Neutrophil (primary cell): ENCODE measurements around the gene CSAD.
A peak's percentile ranks its signal among the peaks of the same experiment; 100 is the strongest.

Experiments used
- H3K27ac ChIP-seq: fragments of 200-600 bp; sonication (generic); 2 replicates; pipeline ENCODE4 v1.5.1; 2016; ENCODE audit warnings: mild to moderate bottlenecking, moderate library complexity
- H3K27me3 ChIP-seq: fragments of 200-600 bp; sonication (generic); 2 replicates; pipeline ENCODE4 v1.6.0; 2016; ENCODE audit warnings: mild to moderate bottlenecking
- H3K36me3 ChIP-seq: fragments of 200-600 bp; sonication (generic); 2 replicates; pipeline ENCODE4 v1.5.1; 2017
- H3K4me1 ChIP-seq, 2 experiments: fragments of 200-600 bp in 1 of 2; sonication (generic) in 1 of 2; 1 replicate in 1 of 2; 2 replicates in 1 of 2; pipeline versions ENCODE4 v1.5.1 to v1.6.1; 2013 to 2016; ENCODE audit warnings: low read depth in 1 of 2, low read length in 1 of 2, mild to moderate bottlenecking in 1 of 2, moderate library complexity in 1 of 2; ENCODE audit not compliant: control insufficient read depth in 1 of 2, insufficient read depth in 1 of 2
- H3K4me3 ChIP-seq, 2 experiments: fragments of 200-600 bp in 1 of 2; sonication (generic) in 1 of 2; 1 replicate in 1 of 2; 2 replicates in 1 of 2; pipeline ENCODE4 v1.5.1; 2013 to 2016; ENCODE audit warnings: low read depth in 1 of 2, low read length in 1 of 2, mild to moderate bottlenecking in 1 of 2, moderate library complexity in 1 of 2
- H3K9me3 ChIP-seq: fragments of 200-600 bp; sonication (generic); 2 replicates; pipeline ENCODE4 v1.5.1; 2016
- TF ChIP-seq, protein P1 (sequence below): fragments of 200-600 bp; sonication (generic); IDR thresholded peaks from 2 replicates; pipeline ENCODE4 v1.5.1; 2016; ENCODE audit warnings: antibody characterized with exemption

CSAD gene

DNA sequence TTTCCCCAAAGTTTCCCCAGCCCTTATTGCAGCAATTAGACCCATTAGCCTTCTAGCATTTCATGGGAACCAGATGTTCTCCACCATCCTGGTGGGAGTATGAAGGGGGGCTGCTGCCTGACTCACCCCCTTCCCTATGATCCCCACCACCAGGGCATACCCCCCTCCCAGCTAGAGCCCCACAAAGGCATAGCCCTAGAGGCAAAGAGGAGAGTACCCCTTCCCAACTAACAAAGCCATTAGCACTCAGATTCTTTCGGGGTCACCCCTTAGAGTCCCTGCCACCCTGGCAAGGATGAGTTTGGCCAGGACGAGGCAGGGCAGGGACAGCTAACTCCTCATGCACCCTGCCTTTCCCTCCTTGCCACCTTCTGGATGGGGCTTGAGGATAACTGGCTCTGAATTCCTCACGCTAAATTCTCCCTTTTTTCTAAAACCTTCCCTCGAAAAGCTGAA lies 42.1 kb upstream of the CSAD start:
- Histone ChIP-seq H3K4me1 (peaks cover 18 to 35% of the 10 kb centered on the region in 2 experiments), H3K27ac (no peak overlapping the region), H3K27me3 (peaks cover 89% of the 10 kb centered on the region), H3K36me3 (no peaks in the 10 kb centered on the region), H3K9me3 (no peaks in the 10 kb centered on the region), H3K4me3 (no peak overlapping the region)
- TF ChIP-seq, protein P1, sequence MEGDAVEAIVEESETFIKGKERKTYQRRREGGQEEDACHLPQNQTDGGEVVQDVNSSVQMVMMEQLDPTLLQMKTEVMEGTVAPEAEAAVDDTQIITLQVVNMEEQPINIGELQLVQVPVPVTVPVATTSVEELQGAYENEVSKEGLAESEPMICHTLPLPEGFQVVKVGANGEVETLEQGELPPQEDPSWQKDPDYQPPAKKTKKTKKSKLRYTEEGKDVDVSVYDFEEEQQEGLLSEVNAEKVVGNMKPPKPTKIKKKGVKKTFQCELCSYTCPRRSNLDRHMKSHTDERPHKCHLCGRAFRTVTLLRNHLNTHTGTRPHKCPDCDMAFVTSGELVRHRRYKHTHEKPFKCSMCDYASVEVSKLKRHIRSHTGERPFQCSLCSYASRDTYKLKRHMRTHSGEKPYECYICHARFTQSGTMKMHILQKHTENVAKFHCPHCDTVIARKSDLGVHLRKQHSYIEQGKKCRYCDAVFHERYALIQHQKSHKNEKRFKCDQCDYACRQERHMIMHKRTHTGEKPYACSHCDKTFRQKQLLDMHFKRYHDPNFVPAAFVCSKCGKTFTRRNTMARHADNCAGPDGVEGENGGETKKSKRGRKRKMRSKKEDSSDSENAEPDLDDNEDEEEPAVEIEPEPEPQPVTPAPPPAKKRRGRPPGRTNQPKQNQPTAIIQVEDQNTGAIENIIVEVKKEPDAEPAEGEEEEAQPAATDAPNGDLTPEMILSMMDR: no peak

DNA sequence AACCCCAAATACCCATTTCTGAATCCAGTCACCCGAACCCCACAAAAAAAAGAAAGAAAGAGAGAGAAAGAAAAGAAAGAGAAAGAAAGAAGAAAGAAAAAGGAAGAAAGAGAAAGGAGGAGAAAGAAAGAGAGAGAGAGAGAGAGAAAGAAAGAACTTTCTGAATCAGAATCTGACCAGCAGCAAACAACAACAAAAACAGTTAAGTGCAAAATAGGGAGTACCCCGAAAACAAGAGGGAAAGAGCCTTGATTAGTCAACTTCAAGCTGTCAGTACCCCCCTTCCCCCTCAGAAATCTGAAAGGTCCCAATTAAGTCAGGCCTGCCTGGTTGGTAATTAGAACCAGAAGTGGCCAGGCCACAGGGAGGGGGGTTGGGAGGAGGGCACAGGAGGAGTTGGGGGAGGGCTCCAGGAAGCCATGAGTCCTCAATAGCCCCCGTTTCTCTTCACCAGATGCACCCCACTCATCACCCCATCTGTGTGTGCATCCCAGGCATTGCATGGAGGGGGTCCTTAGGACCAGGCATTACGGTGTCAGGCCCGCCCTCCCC lies 41.5 kb upstream of the CSAD start:
- TF ChIP-seq, protein P1: no peak
- Histone ChIP-seq H3K36me3 (no peaks in the 10 kb centered on the region), H3K27ac (no peak overlapping the region), H3K9me3 (no peaks in the 10 kb centered on the region), H3K27me3 (peaks cover 90% of the 10 kb centered on the region), H3K4me1 (peaks cover 24 to 41% of the 10 kb centered on the region in 2 experiments), H3K4me3 (peak overlapping the region; percentile 72 to 93)

DNA sequence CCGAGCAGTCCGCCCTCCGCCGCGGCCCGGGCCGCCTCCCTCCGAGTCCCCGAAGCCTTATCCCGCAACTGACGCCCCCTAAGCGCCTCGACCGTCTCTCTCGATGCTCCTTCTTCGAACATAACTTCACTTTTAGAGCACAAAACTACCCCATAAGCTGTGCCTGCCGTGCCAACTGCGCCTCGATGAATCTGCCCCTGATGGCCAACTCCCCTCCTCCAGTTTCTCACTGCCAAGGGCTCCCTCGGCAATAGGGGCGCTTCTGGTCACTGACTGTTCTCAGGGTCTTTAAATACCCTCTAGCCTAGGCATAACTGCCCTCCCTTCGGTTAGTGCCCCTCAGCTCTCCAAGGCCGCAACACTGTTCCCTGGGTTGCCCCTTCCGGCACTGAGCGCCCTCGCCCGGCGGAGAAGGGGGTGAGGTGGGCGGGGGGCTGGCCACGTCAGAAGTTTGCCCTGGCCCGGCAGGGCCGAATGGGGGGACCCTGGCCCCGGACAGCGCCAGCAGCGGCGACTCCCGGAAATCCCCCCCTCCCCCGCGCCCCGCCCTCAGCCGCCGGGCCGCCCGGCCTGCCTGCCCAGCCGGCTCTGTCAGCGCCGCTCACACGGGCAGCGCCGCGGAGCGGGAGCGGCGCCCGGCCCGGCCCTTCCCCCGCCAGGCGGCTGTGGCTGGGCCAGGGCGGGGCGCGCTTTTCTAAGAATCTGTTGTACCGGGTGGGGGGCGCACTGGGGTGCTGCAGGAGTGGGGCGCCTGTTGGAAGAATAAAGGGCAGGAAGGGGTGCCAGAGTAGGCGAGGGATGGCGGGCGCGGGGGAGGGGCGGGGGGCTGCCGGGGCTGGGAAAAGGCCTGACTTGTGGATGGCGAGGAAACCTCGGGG lies 40.7 kb upstream of the CSAD start:
- TF ChIP-seq, protein P1: peak; percentile 19
- H3K27me3 ChIP-seq: peaks cover 87% of the 10 kb centered on the region
- peaks cover 27 to 49% of the 10 kb centered on the region in 2 experiments for H3K4me1 ChIP-seq
- peak overlapping the region; percentile 77 for H3K27ac ChIP-seq
- peak overlapping the region; percentile 72 to 93 for H3K4me3 ChIP-seq
- no peaks in the 10 kb centered on the region for H3K36me3 ChIP-seq
- no peaks in the 10 kb centered on the region for H3K9me3 ChIP-seq

DNA sequence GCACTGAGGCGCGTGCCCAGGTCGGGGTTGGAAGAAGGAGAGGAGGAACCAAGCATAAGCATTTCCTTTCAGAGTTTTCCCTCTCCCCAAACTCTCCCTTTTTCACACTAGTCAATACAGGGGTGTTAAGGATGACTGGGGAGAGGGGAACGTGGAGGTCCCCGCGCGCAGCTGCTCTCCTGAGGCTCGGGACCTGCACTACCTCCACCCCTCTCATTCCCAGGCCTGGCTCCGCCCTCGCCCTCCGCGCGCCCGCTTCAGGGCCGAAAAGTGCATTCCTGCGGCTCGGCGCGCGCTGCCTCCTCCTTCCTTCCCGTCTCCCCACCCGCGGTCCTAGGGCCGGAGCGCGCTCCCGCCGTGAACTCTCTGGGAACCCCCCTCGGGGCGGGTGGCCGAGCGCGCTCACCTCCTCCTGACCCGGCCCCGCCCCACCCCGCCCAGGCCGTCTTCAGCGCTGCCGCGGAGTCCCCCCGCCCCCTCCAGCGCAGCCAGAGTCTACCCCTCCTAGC lies 40.0 kb upstream of the CSAD start:
- Histone ChIP-seq H3K4me1 (peaks cover 27 to 55% of the 10 kb centered on the region in 2 experiments), H3K9me3 (no peaks in the 10 kb centered on the region), H3K27me3 (peaks cover 81% of the 10 kb centered on the region), H3K27ac (peak overlapping the region; percentile 77), H3K36me3 (no peaks in the 10 kb centered on the region), H3K4me3 (peak overlapping the region; percentile 72 to 93)
- TF ChIP-seq, protein P1: no peak

DNA sequence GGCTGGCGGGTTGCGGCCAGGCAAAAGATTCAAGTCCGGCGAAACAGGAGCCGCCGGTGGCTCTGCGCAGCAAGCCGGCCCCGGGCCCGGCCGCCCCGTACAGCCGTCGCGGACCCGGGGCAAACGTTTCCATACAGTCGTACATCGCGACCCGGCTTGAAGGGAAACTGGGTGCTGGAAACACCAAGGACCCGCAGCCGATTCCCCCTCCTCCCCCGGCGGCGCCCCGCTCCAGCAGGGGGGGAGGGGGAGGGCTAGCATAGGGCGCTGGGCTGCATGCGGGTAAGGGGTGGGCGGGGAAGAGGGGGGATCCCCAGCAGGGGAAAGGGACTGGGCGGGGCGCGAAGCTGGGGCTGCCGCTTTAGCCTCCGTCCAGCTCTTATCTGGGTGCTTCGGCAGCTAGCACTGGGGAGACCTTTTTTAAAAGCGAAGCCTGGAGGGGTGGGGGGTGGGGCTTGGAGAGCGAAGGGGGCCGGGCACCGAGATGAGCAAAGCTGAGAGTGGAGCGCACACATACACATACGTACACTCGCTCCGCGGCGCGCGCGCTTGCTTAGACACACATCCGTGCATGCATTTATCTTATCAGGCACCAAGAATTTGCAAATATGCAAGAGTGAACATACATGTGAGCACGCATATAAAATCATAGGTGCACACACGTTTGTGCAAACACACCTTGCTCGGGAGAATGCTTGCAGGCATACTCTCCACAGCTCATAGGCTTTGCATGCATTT lies 39.4 kb upstream of the CSAD start:
- Histone ChIP-seq H3K27me3 (peaks cover 74% of the 10 kb centered on the region), H3K4me1 (peaks cover 27 to 55% of the 10 kb centered on the region in 2 experiments)

More for the DNA sequence above, 39.4 kb upstream of the CSAD start:
- Histone ChIP-seq H3K4me3 (peak overlapping the region; percentile 72 to 93), H3K27ac (peak overlapping the region; percentile 77), H3K36me3 (no peaks in the 10 kb centered on the region), H3K9me3 (no peaks in the 10 kb centered on the region)
- TF ChIP-seq, protein P1: no peak
